Measurements from ENCODE around the gene UPK2.
A peak's percentile ranks its signal among the peaks of the same experiment; 100 is the strongest.

UPK2 gene

DNA sequence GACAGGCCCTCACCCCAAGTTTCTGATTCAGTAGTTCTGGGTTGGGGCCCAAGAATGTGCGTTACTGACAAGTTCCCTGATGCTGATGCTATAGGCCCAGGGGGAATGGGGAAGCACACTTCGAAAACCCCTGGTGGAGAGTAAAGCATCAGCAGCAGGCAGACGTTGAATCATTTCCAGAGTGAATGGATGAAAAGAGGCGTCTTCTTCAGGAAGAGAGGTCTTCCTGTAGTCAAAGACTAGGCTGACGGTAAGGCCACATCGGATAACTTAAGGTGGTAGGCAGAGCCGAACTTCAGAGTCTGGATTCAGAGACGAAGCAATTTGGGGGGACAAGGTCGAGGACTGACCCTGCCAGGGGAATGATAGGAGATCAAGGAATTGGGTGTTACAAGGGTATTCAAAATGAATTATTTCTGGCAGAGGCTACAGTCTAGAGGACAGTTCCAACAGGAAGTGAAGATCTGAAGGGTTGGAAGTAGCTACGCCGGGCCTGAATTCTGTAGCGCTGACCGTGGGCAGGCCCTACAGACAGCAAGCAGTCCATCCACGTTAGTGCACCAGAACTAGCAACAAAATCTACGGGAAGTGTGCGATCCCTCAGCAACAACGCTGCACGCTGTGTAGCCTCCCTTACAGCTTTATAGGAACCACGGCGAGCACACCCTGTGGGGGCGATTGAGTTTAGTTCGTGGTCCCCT is 41.0 kb downstream of the UPK2 start:
- DNase-seq = peak; percentile 28

DNA sequence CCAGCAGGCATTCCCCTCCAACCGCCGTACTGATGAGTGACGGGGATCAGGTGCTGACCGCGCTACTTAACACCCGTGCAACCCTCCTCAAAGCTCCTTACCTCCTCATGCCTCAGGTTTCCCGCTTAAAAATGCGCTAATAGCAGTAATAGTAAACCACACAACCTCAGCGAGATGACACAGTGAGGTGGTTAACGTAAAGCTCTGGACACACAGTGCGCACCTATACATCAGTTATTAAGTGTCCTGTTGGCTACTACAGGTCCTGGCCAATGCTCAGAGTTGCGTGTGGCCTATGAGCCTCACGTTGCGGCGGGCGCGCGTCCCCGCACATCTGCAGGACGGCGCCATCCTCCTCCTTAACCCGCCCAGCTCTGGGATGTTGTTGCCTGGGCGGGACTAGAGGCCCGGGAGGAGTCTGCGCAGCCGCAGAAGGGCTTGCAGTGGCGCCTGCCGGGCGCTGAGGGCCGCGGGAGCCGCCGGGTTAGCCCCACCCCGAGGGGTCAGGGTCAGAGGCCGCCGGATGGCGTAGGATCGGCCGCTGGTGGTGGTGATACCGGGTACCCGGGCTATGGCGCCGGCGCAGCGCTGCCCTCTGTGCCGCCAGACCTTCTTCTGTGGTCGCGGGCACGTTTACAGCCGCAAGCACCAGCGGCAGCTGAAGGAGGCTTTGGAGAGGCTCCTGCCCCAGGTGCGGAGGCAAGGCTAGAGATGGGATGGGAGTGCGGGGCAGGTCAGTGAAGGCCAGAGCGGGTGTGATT is 41.7 kb downstream of the UPK2 start, which contains the start of gene CENATAC:
CENATAC (plus strand) TSS at position 512 of the 761 bp plus-strand sequence; CDS start at position 572, 60 bp downstream.
- peak; percentile 97 for DNase-seq

GRCh38 chr11:118998388-118998717 is 42.3 kb downstream of the UPK2 start:
- no peak for DNase-seq

GRCh38 chr11:118998822-118999221 is 42.7 kb downstream of the UPK2 start:
- no peak for DNase-seq

- DNase-seq = no peak
Measured at GRCh38 chr11:119000906-119001305, 44.8 kb downstream of the UPK2 start.

GRCh38 chr11:119006656-119007055 is 50.6 kb downstream of the UPK2 start:
- DNase-seq = no peak

Measured in eye (tissue), 1 donor.